Fibroblast of lung (primary cell): Measurements from ENCODE around the gene C19orf44.

Experiments
- CTCF ChIP-seq, 2 donors: IDR thresholded peaks in 1 of 2; conservative IDR thresholded peaks in 1 of 2; 1 replicate in 1 of 2; 2 replicates in 1 of 2; pipeline ENCODE4 v1.5.1; 2011 to 2012; ENCODE audit warnings: low read length in 2 of 2, control low read depth in 1 of 2, inconsistent platforms in 1 of 2, low read depth in 1 of 2, mild to moderate bottlenecking in 1 of 2
- EZH2 ChIP-seq: IDR thresholded peaks from 2 replicates; pipeline ENCODE4 v1.5.1; 2012; ENCODE audit warnings: low read length, control low read depth, mild to moderate bottlenecking; ENCODE audit errors: missing control alignments

DNA sequence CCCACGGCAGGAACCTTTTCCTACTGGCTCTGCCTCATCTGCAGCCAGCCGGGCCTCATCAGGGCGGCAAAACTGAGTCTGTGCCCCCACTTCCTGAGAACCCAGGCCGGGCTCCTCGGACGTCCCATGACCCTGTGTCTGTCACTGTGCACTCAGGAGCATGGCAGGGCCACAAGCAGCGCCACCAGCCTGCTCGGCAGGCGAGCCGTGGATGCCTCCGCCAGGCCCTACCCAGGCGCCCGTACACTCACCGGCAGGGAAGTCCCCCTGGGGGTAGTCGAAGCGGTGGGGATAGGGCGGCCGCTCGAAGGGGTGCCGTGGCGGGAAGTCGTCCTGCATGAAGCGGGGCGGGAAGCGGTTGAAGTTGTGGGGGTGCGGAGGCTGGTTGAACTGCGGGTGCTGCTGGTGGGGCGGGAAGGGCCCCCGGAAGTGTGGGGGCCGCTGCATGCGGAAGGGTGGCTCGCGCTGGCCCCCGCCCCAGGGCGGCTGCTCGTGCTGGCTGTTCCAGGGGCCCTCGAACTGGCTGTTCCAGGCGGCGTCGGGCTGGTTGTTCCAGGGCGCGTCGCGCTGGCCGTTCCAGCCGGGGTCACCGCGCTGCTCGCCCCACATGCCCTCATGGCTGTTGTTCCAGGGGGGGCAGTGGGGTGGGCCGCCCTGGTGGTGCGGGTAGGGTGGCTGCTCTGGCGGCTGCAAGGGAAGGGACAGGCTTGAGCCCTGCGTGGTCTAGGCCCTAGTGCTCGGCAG lies 29.0 kb downstream of the C19orf44 start:
- TF ChIP-seq CTCF (conservative IDR thresholded peaks at IDR 0.05 in 1 of 2, IDR thresholded peaks at IDR 0.05 in 1 of 2; ENCODE audit: low read depth in 1 of 2, low read length in 2 of 2) (no peak), EZH2 (no peak)
